ENCODE data around the gene SP3.

The SP3 gene

DNA sequence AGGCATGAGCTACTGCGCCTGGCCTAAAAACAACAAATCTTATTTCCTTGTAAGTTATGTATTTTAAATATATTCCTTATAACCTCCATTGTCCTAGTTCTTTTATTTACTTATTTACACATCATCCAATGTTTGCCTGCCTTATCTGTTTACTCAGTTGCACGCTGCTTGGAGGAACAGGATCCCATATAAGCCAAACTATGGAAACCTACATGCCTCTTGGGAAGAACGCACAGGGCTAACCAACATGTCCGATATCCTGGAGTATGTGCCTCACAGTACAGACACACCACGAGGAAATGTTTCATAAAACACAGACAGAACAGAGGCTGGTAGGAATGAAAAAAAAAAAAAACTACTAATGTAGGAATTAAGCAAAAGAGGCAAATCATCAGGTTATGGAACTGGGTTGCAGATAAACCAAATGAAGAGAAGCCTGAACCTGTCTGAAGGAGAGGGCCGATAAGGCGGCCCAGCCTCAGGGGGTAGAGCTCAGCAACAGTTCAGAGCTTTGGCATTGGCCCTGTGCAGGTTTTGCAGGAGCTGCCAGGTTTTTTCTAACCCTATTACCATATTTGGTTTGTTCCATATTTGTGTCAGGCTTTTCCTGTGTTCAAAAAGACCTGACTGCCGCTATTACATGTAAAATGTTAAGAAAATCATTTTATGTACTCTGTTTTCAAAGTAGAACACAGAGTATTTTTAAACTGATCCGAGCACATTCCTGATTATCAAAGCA is 19.9 kb upstream of the SP3 start:
- Histone ChIP-seq H3K27me3 (no peaks in the 10 kb centered on the region), H3K9me3 (no peaks in the 10 kb centered on the region), H3K4me3 (ENCODE audit: low read depth, low read length) (no peak overlapping the region), H3K36me3 (no peaks in the 10 kb centered on the region), H3K4me1 (no peaks in the 10 kb centered on the region)
- TF ChIP-seq, protein P1, sequence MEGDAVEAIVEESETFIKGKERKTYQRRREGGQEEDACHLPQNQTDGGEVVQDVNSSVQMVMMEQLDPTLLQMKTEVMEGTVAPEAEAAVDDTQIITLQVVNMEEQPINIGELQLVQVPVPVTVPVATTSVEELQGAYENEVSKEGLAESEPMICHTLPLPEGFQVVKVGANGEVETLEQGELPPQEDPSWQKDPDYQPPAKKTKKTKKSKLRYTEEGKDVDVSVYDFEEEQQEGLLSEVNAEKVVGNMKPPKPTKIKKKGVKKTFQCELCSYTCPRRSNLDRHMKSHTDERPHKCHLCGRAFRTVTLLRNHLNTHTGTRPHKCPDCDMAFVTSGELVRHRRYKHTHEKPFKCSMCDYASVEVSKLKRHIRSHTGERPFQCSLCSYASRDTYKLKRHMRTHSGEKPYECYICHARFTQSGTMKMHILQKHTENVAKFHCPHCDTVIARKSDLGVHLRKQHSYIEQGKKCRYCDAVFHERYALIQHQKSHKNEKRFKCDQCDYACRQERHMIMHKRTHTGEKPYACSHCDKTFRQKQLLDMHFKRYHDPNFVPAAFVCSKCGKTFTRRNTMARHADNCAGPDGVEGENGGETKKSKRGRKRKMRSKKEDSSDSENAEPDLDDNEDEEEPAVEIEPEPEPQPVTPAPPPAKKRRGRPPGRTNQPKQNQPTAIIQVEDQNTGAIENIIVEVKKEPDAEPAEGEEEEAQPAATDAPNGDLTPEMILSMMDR (IDR thresholded peaks at IDR 0.05; ENCODE audit: low read depth, low read length), result no peak
- DNase-seq, result no peak

GRCh38 chr2:173983391-173983871 is 18.3 kb upstream of the SP3 start:
- Histone ChIP-seq H3K9me3 (no peaks in the 10 kb centered on the region), H3K36me3 (no peaks in the 10 kb centered on the region), H3K4me1 (no peaks in the 10 kb centered on the region), H3K27me3 (no peaks in the 10 kb centered on the region), H3K4me3 (ENCODE audit: low read depth, low read length) (no peak overlapping the region)
- DNase-seq, result no peak
- TF ChIP-seq, protein P1 (IDR thresholded peaks at IDR 0.05; ENCODE audit: low read depth, low read length), result no peak

- DNase-seq, result no peak
- Histone ChIP-seq H3K4me1 (no peaks in the 10 kb centered on the region), H3K4me3 (ENCODE audit: low read depth, low read length) (no peak overlapping the region), H3K36me3 (no peaks in the 10 kb centered on the region), H3K9me3 (no peaks in the 10 kb centered on the region), H3K27me3 (no peaks in the 10 kb centered on the region)
- TF ChIP-seq, protein P1 (IDR thresholded peaks at IDR 0.05; ENCODE audit: low read depth, low read length), result no peak
Measured at GRCh38 chr2:173982918-173983317, 17.7 kb upstream of the SP3 start.

GRCh38 chr2:173982182-173982714 is 17.1 kb upstream of the SP3 start:
- no peak for DNase-seq
- no peaks in the 10 kb centered on the region for H3K27me3 ChIP-seq
- H3K9me3 ChIP-seq, result no peaks in the 10 kb centered on the region
- no peaks in the 10 kb centered on the region for H3K4me1 ChIP-seq
- H3K36me3 ChIP-seq, result no peaks in the 10 kb centered on the region
- no peak overlapping the region for H3K4me3 ChIP-seq (ENCODE audit: low read depth, low read length)
- TF ChIP-seq, protein P1 (IDR thresholded peaks at IDR 0.05; ENCODE audit: low read depth, low read length), result no peak

GRCh38 chr2:173981520-173981919 is 16.3 kb upstream of the SP3 start:
- Histone ChIP-seq H3K4me1 (no peaks in the 10 kb centered on the region), H3K4me3 (ENCODE audit: low read depth, low read length) (no peak overlapping the region), H3K36me3 (no peaks in the 10 kb centered on the region), H3K9me3 (no peaks in the 10 kb centered on the region), H3K27me3 (no peaks in the 10 kb centered on the region)
- TF ChIP-seq, protein P1 (IDR thresholded peaks at IDR 0.05; ENCODE audit: low read depth, low read length), result no peak
- no peak for DNase-seq

DNA sequence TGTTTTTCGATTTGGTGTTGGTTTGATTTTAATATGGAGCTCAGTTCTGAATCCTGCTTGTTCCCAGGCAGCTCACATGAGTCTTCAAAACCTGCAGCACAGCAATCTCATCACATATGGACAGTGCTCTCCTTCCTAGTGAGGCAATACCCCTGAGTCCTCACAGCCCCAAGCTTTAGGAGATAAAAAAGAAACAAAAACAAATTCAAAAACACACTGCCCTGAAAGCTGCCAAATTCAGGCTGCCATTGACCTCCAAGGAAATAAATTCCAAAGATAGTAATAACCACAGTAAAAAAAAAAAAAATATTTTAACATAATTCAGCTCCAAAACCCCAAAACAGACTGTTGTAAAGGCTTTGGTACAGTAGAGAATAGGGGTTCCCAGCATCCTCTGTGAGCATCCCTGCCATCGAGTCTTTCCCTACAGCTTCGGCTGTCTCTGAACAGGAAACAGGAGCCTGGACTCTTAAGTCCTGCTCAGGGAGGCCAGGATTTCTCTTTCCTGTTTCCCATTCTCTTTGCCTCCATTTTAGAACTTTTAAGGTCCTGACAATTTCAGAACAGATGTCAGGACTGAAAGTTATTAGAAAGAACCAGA is 14.7 kb upstream of the SP3 start:
- Histone ChIP-seq H3K4me1 (no peaks in the 10 kb centered on the region), H3K36me3 (no peaks in the 10 kb centered on the region), H3K27me3 (no peaks in the 10 kb centered on the region), H3K9me3 (no peaks in the 10 kb centered on the region), H3K4me3 (ENCODE audit: low read depth, low read length) (no peak overlapping the region)
- no peak for DNase-seq
- TF ChIP-seq, protein P1 (IDR thresholded peaks at IDR 0.05; ENCODE audit: low read depth, low read length), result no peak

All from BE2C (cell line).